Measurements from ENCODE around the gene STK38.
"Not testable (repeated sequence)": the region's sequence is repeated elsewhere in the genome, so short reads cannot be mapped to it uniquely, and the experiment has no call there.

Gene STK38

GRCh38 chr6:36546920-36547645 lies at the start of gene STK38:
TSS of gene STK38 (minus strand) at chr6:36547479. CDS start at chr6:36540202, 7,277 bp downstream.
- DNase-seq, result peak; percentile 96

DNA sequence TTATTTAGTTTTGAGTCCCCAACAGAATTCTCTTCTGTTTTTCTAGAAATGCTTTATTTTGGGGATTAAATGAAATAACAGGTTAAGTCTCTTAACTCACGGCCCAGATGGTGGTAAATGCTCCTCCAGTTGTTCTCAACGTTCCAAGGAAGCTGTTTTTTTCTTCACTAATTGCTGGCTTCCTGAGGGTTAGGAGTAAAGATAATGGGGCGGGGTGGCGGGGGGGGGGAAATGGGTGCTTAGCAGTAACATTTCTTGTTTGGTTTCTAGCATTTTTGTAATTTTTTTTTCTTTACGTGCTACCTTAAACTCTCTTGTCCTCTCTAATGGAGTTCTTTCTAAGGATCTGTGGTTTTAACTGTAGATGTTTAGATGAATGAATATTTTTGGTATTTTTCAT lies 49.1 kb upstream of the STK38 start:
- DNase-seq, result no peak

GRCh38 chr6:36594816-36595643 lies 47.8 kb upstream of the STK38 start:
- peak; percentile 60 for DNase-seq

DNA sequence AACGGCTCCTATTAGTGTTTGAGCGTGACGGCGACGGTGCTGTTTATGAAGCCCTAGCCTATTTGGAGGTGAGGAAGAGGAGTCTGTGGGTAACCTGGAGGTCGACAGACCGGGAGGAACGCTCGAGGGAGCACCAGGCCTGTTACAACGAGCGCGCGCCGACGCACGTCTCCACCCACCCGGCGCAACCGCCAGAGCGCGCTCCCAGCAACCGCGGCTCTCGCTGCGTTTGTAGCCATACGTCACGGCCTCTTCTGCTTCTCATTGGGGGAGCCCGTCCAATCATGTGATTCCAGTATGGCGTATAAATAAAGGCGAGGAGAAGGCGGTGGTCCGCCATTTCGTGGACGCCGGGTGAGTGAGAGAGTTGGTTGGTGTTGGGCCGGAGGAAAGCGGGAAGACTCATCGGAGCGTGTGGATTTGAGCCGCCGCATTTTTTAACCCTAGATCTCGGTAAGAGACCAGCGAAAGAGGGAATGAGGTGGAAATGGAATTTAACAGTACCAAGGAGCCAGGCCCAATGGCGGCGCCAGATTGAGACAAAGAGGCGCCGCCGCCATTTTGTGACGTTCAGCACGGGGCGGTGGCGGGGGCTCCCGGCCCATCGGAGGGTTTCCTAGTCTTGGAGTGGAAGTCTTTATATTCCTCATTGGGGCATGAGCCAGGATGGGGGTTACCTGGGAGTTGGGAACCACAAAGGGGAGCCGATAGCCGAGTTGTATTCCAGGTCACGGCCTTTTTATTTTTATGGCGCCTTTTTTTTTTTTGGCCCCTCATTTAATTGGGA lies 46.9 kb upstream of the STK38 start, which contains the start of gene SRSF3:
Gene SRSF3 (plus strand): TSS at position 334 of the 787 bp plus-strand sequence. CDS start 2,401 bp downstream, outside the sequence.
- DNase-seq, result peak; percentile 98

- peak; percentile 74 for DNase-seq
Measured at GRCh38 chr6:36593569-36594028, 46.3 kb upstream of the STK38 start.

- no peak for DNase-seq
Measured at GRCh38 chr6:36592221-36592655, 45.0 kb upstream of the STK38 start.

GRCh38 chr6:36590237-36590636 lies 43.0 kb upstream of the STK38 start:
- no peak for DNase-seq

DNA sequence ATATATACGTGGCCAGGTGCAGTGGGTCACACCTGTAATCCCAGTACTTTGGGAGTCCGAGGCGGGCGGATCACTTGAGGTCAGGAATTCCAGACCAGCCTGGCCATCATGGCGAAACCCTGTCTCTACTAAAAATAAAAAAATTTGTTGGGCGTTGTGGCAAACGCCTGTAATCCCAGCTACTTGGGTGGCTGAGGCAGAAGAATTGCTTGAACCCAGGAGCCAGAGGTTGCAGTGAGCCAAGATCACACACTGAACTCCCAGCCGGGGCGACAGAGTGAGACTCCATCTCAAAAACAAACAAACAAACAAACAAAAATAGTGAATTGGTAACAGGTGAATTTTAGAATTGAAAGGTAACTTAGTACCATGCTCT lies 41.7 kb upstream of the STK38 start:
- not testable (repeated sequence) for DNase-seq

GRCh38 chr6:36586606-36587005 lies 39.3 kb upstream of the STK38 start:
- DNase-seq, result no peak

- no peak for DNase-seq
Measured at GRCh38 chr6:36581716-36582115, 34.4 kb upstream of the STK38 start.

DNA sequence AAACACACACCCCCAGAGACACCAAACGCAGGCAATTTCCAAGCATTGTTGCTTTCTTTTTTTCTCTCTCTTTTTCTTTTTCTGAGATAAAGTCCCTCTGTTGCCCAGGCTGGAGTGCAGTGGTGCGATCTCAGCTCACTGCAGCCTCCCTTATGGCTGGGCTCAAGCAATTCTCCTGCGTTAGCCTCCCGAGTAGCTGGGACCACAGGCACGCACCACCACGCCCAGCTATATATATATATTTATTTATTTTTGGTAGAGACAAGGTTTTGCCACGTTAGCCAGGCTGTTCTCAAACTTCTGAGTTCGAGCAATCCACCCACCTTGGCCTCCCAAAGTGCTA lies 32.9 kb upstream of the STK38 start:
- no peak for DNase-seq

DNA sequence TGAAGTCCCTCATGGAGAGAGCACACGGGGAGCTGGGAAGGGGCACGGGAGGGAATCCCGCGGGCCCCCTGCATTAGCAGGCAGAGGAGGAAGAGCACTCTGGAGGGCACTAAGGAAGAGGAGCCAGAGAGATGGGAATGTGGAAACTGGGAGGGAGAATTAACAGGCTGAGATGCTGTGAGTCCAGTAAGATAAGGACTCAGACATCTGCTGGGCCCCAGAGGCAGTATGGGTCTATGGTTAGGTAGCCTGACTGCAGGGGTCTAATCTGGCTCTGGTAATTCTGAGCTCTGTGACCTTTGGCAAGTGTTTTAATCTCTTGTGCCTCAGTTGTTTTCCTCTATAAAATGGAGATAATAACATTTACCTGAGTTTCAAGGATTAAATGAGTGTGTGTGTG lies 31.2 kb upstream of the STK38 start:
- DNase-seq, result no peak

DNA sequence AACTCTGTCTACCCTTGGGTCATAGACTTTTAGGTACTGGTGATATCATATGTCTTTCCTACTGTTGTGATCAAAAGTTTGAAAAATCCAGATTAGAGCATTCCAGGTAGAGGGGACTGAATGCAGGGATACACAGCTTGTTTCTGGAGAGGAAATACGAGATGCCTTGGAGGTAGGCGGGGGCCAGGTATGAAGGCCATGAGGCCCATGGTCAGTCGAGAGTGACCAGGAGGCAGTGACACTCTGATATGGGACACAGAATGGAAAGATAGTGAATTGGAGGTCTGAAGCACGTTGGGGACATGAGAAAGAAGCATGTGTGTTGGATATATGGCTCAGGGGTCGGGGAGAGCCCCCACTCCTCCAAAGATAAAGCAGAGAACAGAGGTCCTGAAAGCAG lies 30.8 kb upstream of the STK38 start:
- no peak for DNase-seq

DNA sequence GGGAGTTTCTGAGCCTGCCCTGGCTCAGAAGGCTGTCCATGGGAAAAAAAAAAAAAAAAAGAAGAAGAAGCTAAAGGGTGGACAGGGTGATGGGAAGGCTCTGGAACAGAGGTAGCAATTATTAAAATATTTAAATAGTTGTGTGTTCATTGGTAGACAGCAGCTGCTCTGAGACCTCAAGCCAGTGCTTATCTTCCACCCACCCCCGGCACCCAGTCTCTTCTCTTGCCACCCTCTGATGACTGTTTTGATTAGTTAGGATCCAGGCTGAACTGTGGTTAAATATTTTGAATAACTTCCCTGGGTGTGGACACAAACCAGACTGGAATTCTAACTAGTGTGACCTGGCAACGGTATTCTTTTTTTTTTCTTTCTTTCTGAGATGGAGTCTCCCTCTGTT lies 30.0 kb upstream of the STK38 start:
- no peak for DNase-seq

DNA sequence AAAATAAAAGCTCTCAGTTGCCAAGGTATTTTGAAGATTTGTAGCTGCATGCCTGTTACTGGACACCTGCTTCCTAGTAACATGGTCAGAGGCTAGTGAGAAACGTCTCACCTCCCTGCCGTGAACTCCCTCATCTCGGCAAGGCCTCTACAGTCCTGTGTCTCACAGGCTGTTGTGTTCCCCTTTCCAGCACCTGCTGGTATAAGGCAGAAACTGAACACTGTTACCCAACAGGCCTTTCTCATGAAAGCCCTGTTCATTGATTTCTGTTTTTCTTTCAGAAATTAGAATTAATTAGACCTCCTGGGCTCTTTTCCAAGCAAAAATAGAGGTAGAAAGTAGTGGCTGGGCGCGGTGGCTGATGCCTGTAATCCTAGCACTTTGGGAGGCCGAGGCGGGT lies 29.3 kb upstream of the STK38 start:
- DNase-seq, result no peak

DNA sequence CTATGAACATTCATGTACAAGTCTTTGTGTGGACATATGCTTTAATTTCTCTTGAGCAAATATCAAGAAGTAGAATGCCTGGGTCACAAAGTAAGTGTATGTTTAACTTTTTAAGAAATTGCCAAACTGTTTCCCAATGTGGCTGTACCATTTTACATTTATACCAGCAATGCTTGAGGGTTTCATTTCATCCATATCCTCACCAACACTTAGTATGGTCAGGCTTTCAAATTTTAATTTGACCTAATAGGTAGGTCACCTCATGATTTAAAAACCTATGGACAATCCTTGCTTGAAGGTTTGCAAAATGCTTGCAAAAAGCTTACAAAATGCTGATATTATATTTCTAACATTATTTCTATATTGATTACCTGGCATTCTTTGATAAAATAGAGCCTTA lies 27.4 kb upstream of the STK38 start:
- no peak for DNase-seq

DNA sequence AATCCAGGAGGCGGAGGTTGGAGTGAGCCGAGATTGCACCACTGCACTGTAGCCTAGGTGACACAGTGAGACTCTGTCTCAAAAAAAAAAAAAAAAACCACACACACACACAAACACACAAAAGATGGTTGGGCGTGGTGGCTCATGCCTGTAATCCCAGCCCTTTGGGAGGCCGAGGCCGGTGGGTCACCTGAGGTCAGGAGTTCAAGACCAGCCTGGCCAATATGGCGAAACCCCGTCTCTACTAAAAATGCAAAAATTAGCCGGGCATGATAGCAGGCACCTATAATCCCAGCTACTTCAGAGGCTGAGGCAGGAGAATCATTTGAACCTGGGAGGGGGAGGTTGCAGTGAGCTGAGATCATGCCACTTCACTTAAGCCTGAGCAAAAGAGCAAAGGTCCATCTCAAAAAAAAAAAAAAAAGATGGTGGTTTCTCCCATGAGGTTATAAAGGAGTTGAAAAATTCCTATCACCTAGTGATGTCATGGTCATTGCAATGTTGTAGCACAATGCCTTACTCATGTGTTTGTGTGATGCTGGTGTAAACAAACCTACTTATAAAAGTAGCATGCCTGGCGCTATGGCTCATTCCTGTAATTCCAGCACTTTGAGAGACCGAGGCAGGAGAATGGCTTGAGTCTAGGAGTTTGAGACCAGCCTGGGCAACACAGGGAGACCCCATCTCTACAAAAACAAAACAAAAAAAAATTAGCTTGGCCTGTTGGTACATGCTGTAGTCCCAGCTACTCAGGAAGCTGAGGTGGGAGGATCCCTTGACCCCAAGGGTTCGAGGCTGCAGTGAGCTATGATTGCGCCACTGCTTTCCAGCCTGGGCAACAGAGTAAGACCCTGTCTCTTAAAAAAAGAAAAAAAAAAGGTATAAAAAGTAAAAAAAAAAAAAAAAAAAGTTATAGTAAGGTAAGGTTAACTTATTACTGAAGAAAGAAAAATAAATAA lies 25.4 kb upstream of the STK38 start:
- not testable (repeated sequence) for DNase-seq

GRCh38 chr6:36571122-36572043 lies 24.1 kb upstream of the STK38 start:
- DNase-seq, result no peak

DNA sequence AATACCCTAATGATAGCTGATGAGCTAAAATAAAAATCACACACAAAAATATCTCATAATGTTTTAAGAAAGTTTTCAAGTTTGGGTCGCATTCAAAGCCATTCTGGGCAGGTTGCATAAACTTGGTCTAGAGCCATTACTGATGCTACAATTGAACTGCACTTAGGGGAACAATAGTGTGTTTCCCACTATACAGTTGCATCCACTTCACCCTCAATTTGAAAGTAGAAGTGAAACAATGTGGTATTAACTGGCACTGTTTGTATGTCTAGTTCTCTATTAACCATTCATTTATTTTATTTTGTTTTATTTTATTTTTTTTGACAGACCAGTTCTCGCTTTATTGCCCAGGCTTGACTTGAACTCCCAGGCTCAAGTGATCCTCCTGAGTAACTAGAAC lies 23.0 kb upstream of the STK38 start:
- DNase-seq, result no peak

GRCh38 chr6:36566418-36566905 lies 19.2 kb upstream of the STK38 start:
- no peak for DNase-seq

DNA sequence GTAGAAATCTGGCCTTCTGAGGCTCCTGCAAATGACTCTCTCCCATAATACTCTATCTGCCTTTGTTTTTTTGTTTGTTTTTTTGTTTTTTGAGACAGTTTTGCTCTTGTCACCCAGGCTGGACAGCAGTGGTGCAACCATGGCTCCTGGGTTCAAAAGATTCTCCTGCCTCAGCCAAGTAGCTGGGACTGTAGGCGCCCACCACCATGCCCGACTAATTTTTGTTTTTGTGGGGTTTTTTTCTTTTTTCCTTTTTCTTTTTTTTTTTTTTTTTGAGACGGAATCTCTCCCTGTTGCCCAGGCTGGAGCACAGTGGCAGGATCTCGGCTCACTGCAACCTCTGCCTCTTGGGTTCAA lies 16.6 kb upstream of the STK38 start:
- DNase-seq, result no peak
